GM12892 (cell line): Measurements from ENCODE around the gene TIGD3.

Experiments
- POLR2A ChIP-seq: IDR thresholded peaks from 2 replicates; pipeline ENCODE4 v1.6.1; 2011; ENCODE audit warnings: low read depth, low read length, control low read depth
- POLR2AphosphoS5 ChIP-seq: IDR thresholded peaks from 2 replicates; pipeline ENCODE4 v1.6.1; 2011; ENCODE audit warnings: low read depth, low read length, control low read depth
- TAF1 ChIP-seq: IDR thresholded peaks from 2 replicates; pipeline ENCODE4 v1.6.1; 2011; ENCODE audit warnings: low read depth, mild to moderate bottlenecking, control low read depth, low read length, borderline replicate concordance

DNA sequence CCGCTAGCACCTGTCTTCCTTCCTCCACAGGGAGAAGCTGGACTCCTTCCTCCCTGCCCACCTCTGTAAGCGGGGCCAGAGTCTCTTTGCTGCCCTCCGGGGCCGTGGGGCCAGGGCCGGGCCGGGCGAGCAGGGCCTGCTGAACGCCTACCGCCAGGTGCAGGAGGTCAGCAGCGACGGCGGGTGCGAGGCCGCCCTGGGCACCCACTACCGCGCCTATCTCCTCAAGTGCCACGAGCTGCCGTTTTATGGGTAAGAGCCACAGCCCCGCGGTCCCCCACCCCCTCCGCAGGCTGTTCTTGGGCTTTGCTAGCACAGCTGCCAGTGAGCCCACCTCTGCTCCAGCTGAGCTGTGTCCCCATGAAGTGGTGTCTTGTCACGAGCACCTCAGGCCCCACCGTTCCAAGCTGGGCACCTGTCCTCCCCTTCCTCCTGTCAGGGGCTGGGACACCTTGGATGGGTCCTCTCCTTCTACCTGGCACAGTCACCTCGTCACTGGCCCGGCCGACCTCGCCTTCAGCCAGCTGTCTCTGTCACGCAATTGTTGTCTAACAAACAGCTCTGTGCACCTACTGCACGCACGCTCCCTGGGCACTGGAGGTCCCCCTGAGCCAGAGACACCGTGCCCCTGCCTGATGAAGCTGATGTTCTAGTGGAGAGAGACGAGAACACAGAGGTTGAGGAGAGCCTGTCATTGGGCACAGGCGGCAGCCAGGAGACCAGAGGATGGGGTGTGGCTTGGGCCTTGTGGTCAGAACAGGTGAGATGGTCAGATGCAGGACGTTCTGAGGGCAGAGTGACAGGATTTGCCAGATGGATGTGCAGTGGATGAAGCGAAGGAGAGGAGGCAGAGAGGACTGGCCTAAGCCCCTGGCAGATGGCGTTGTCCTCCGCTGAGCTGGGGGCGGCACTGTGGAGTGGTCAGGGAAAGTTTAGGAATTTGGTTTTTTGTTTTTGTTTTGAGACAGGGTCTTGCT is 42.5 kb downstream of the TIGD3 start:
- TF ChIP-seq POLR2A: no peak
- TF ChIP-seq TAF1: no peak
- no peak for TF ChIP-seq POLR2AphosphoS5
